ENCODE measurements around the gene CDK7. TPM values are rescaled to one million over a fixed set of nuclear protein-coding genes. Genes with fewer than 3 reads are reported as not detected.

The CDK7 gene
- total RNA-seq, 2 donors from 2014 or later = 25.5 to 99.1 TPM

DNA sequence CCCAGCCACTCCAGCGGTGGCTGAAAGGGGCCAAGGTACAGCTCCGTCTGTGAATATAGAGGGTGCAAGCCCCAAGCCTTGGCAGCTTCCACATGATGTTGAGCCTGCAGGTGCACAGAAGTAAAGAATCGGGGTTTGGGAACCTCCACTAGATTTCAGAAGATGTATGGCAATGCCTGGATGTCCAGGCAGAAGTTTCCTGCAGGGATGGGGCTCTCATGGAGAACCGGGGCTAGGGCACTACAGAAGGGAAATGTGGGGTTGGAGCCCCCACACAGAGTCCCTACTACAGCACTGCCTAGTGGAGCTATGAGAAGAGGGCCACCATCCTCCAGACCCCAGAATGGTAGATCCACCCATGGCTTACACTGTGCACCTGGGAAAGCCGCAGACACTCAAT, 74.7 kb downstream of the CDK7 start:
- DNase-seq (ENCODE audit: low spot score) = no peak
- Histone ChIP-seq H3K36me3 (no peaks in the 10 kb centered on the region), H3K27ac (no peak overlapping the region), H3K4me3 (no peak overlapping the region), H3K9me3 (no peaks in the 10 kb centered on the region), H3K4me1 (replicated peaks) (no peaks in the 10 kb centered on the region), H3K27me3 (replicated peaks; ENCODE audit: insufficient read depth) (no peaks in the 10 kb centered on the region)
- WGBS = 99% methylated on average over 5 of the region's 5 CpGs
- intact Hi-C loops (cut with DNase I) = no loop called here
- TF ChIP-seq, protein P1, sequence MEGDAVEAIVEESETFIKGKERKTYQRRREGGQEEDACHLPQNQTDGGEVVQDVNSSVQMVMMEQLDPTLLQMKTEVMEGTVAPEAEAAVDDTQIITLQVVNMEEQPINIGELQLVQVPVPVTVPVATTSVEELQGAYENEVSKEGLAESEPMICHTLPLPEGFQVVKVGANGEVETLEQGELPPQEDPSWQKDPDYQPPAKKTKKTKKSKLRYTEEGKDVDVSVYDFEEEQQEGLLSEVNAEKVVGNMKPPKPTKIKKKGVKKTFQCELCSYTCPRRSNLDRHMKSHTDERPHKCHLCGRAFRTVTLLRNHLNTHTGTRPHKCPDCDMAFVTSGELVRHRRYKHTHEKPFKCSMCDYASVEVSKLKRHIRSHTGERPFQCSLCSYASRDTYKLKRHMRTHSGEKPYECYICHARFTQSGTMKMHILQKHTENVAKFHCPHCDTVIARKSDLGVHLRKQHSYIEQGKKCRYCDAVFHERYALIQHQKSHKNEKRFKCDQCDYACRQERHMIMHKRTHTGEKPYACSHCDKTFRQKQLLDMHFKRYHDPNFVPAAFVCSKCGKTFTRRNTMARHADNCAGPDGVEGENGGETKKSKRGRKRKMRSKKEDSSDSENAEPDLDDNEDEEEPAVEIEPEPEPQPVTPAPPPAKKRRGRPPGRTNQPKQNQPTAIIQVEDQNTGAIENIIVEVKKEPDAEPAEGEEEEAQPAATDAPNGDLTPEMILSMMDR (IDR thresholded peaks at IDR 0.05) = no peak
- no peak for TF ChIP-seq POLR2AphosphoS5 (IDR thresholded peaks at IDR 0.05)
- no peak for TF ChIP-seq POLR2A (IDR thresholded peaks at IDR 0.05)

DNA sequence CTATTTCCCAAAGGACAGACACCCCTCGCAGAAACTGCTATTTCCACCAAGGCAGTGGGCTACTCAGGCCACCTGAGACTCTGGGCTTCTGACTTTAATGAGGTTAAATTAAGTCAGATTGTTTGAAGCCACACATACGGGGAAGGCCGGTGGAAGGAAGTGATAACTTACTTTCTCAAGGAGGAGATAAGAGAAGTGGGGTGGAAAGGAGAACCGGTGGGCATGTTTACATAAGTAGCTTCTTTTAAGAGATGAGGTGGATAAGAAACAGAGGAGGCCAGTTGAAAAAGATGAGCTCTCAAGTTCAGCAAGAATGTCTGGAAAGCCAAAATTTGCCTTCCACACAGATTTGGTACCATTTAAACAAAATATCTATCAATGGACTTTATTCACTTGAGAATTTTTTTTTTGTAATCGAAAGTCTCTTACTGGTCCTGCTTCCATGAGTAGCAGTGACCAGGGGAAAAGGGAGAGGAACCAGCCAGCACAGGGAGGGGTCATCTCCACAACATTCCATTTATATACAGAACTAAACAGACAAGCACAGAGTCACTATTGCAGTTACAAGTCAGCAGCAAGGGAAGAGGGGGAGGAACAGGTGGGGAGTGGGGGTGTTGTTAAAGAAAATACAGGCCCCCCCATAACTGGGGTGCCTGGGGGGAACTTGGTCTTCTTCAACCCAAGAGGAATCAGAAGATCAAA, 77.9 kb downstream of the CDK7 start:
- no peak for TF ChIP-seq POLR2AphosphoS5 (IDR thresholded peaks at IDR 0.05)
- TF ChIP-seq, protein P1 (IDR thresholded peaks at IDR 0.05) = no peak
- TF ChIP-seq POLR2A (IDR thresholded peaks at IDR 0.05) = no peak
- no peaks in the 10 kb centered on the region for H3K27me3 ChIP-seq (replicated peaks; ENCODE audit: insufficient read depth)
- no peaks in the 10 kb centered on the region for H3K4me1 ChIP-seq (replicated peaks)
- WGBS = 74% methylated on average over 5 of the region's 5 CpGs
- no peak overlapping the region for H3K4me3 ChIP-seq
- H3K27ac ChIP-seq = no peak overlapping the region
- no peak for DNase-seq (ENCODE audit: low spot score)
- no peaks in the 10 kb centered on the region for H3K9me3 ChIP-seq
- H3K36me3 ChIP-seq = no peaks in the 10 kb centered on the region
- intact Hi-C loops (cut with DNase I) = no loop called here

DNA sequence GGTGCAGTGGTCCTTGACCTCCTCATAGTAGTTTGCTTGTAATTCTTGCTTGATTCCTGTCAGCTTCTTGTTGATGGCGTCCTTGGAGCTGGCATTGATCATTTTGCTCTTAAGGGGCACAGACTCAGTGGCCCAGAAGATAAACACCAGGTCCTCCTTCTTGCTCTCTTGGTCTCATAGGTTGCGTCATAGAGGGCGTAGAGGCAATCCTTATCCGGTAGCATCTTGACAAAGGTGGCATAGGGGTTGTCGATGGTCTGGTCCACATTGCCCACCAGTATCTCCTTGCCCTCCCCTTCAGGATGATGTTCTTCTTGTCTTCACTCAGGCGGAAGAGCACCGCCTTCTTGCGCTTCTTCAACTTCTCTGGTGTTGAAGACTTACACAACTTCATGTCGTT, 78.7 kb downstream of the CDK7 start:
- Histone ChIP-seq H3K27ac (no peak overlapping the region), H3K36me3 (no peaks in the 10 kb centered on the region), H3K4me3 (no peak overlapping the region), H3K27me3 (replicated peaks; ENCODE audit: insufficient read depth) (no peaks in the 10 kb centered on the region), H3K4me1 (replicated peaks) (no peaks in the 10 kb centered on the region), H3K9me3 (no peaks in the 10 kb centered on the region)
- DNase-seq (ENCODE audit: low spot score) = no peak
- WGBS = 98% methylated on average over 9 of the region's 9 CpGs
- intact Hi-C loops (cut with DNase I) = no loop called here
- TF ChIP-seq POLR2AphosphoS5 (IDR thresholded peaks at IDR 0.05) = no peak
- TF ChIP-seq POLR2A (IDR thresholded peaks at IDR 0.05) = no peak
- TF ChIP-seq, protein P1 (IDR thresholded peaks at IDR 0.05) = no peak

DNA sequence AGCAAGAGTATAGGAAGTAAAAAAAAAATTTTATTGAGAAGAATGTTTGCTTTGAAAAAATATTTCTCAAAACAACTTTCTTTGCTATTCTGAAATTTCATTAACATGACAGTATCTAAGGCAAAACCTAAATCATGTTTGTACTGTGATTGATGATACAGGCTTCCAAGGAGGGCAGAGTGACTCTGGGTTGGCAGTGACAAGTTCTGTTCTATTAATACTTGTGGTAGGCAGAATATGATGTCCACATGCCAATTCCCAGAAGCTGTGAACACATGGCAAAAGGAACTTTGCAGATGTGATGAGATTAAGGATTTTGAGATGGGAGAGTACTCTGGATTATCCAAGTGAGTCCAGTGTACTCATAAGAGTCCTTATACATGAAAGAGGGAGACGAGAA, 81.3 kb downstream of the CDK7 start:
- 100% methylated on average over 1 of the region's 1 CpG for WGBS
- Histone ChIP-seq H3K27me3 (replicated peaks; ENCODE audit: insufficient read depth) (no peaks in the 10 kb centered on the region), H3K36me3 (no peaks in the 10 kb centered on the region), H3K4me1 (replicated peaks) (no peaks in the 10 kb centered on the region), H3K27ac (no peak overlapping the region), H3K9me3 (no peaks in the 10 kb centered on the region), H3K4me3 (no peak overlapping the region)
- TF ChIP-seq POLR2A (IDR thresholded peaks at IDR 0.05) (no peak), POLR2AphosphoS5 (IDR thresholded peaks at IDR 0.05) (no peak)
- TF ChIP-seq, protein P1 (IDR thresholded peaks at IDR 0.05) = no peak
- intact Hi-C loops (cut with DNase I) = no loop called here
- no peak for DNase-seq (ENCODE audit: low spot score)

DNA sequence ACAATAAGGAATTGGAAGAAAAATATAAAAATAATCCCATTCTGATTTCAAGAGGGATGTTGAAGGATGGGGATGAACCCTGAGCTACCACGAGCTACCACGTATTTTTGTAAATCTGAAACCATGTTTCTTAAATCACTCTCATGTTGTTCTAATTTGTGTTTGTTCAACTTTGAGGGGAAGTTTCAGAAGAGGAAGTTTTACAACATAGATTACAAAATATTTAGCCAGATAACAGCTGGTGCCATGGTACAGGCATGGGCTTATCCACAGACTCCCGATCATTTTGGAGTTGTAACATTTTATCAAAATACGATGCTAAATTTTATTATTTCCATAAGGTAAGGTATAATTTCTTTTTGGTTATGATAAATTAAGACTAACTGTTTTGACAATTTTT, 82.7 kb downstream of the CDK7 start:
- Histone ChIP-seq H3K4me1 (replicated peaks) (no peaks in the 10 kb centered on the region), H3K36me3 (no peaks in the 10 kb centered on the region), H3K9me3 (no peaks in the 10 kb centered on the region), H3K27me3 (replicated peaks; ENCODE audit: insufficient read depth) (no peaks in the 10 kb centered on the region), H3K27ac (no peak overlapping the region), H3K4me3 (no peak overlapping the region)
- TF ChIP-seq POLR2A (IDR thresholded peaks at IDR 0.05) (no peak), POLR2AphosphoS5 (IDR thresholded peaks at IDR 0.05) (no peak)
- TF ChIP-seq, protein P1 (IDR thresholded peaks at IDR 0.05) = no peak
- intact Hi-C loops (cut with DNase I) = no loop called here
- WGBS = 86% methylated on average over 4 of the region's 4 CpGs
- DNase-seq (ENCODE audit: low spot score) = no peak
